Measurements from ENCODE around the gene C9orf72. TPM values are rescaled to one million over a fixed set of nuclear protein-coding genes. Genes with fewer than 3 reads are reported as not detected.

The C9orf72 gene
- total RNA-seq, 1 experiment from 2014 or later, result 6.4 TPM

- DNase-seq (ENCODE audit: low read depth), result no peak
Measured at GRCh38 chr9:27538647-27539046, 34.6 kb downstream of the C9orf72 start.

GRCh38 chr9:27537756-27538155, 35.5 kb downstream of the C9orf72 start:
- no peak for DNase-seq (ENCODE audit: low read depth)

GRCh38 chr9:27537027-27537435, 36.2 kb downstream of the C9orf72 start:
- no peak for DNase-seq (ENCODE audit: low read depth)

GRCh38 chr9:27536168-27536567, 37.1 kb downstream of the C9orf72 start:
- DNase-seq (ENCODE audit: low read depth), result no peak

- DNase-seq (ENCODE audit: low read depth), result peak; percentile 29
Measured at GRCh38 chr9:27535701-27536118, 37.6 kb downstream of the C9orf72 start.

GRCh38 chr9:27534658-27535209, 38.5 kb downstream of the C9orf72 start:
- DNase-seq (ENCODE audit: low read depth), result no peak

GRCh38 chr9:27534131-27534530, 39.1 kb downstream of the C9orf72 start:
- no peak for DNase-seq (ENCODE audit: low read depth)

- DNase-seq (ENCODE audit: low read depth), result no peak
Measured at GRCh38 chr9:27533311-27533710, 40.0 kb downstream of the C9orf72 start.

GRCh38 chr9:27532046-27532445, 41.2 kb downstream of the C9orf72 start:
- DNase-seq (ENCODE audit: low read depth), result no peak

GRCh38 chr9:27530915-27531755, 42.1 kb downstream of the C9orf72 start:
- DNase-seq (ENCODE audit: low read depth), result no peak

- peak; percentile 67 for DNase-seq (ENCODE audit: low read depth)
Measured at GRCh38 chr9:27529316-27530278, 43.7 kb downstream of the C9orf72 start, which contains the start of gene MOB3B. TSS of gene MOB3B (minus strand) at chr9:27529814. CDS start at chr9:27455550, 74,264 bp downstream.

- DNase-seq (ENCODE audit: low read depth), result no peak
Measured at GRCh38 chr9:27528886-27529315, 44.4 kb downstream of the C9orf72 start.

- no peak for DNase-seq (ENCODE audit: low read depth)
Measured at GRCh38 chr9:27528076-27528885, 45.0 kb downstream of the C9orf72 start.

GRCh38 chr9:27527702-27528075, 45.6 kb downstream of the C9orf72 start:
- DNase-seq (ENCODE audit: low read depth), result no peak

- DNase-seq (ENCODE audit: low read depth), result no peak
Measured at GRCh38 chr9:27524236-27524635, 49.0 kb downstream of the C9orf72 start, which contains the start of gene IFNK. TSS of gene IFNK (plus strand) at chr9:27524290. CDS start at chr9:27524337, 47 bp downstream.

- DNase-seq (ENCODE audit: low read depth), result no peak
Measured at GRCh38 chr9:27523141-27523540, 50.1 kb downstream of the C9orf72 start.

GRCh38 chr9:27520986-27521385, 52.3 kb downstream of the C9orf72 start:
- no peak for DNase-seq (ENCODE audit: low read depth)

GRCh38 chr9:27519466-27520465, 53.5 kb downstream of the C9orf72 start:
- DNase-seq (ENCODE audit: low read depth), result peak; percentile 42

GRCh38 chr9:27518809-27519208, 54.5 kb downstream of the C9orf72 start:
- no peak for DNase-seq (ENCODE audit: low read depth)

Data from HT1080 (cell line).